ENCODE data around the gene BAG5.

The BAG5 gene

GRCh38 chr14:103563844-103564505 lies 1.5 kb upstream of the BAG5 start:
- no peak for DNase-seq (ENCODE audit: low read depth)

- no peak for DNase-seq (ENCODE audit: low read depth)
These were observed 766 bp upstream of the BAG5 start for GRCh38 chr14:103563226-103563620.

- no peak for DNase-seq (ENCODE audit: low read depth)
These were observed 353 bp downstream of the BAG5 start for GRCh38 chr14:103562179-103562428.

GRCh38 chr14:103561381-103562178 lies 877 bp downstream of the BAG5 start:
- DNase-seq (ENCODE audit: low read depth), result peak; percentile 35

GRCh38 chr14:103560691-103561090 lies 1.8 kb downstream of the BAG5 start:
- no peak for DNase-seq (ENCODE audit: low read depth)

GRCh38 chr14:103559766-103560165 lies 2.7 kb downstream of the BAG5 start:
- DNase-seq (ENCODE audit: low read depth), result no peak

GRCh38 chr14:103558071-103558882 lies 4.2 kb downstream of the BAG5 start:
- no peak for DNase-seq (ENCODE audit: low read depth)

GRCh38 chr14:103556946-103557758 lies 5.3 kb downstream of the BAG5 start:
- no peak for DNase-seq (ENCODE audit: low read depth)

- no peak for DNase-seq (ENCODE audit: low read depth)
These were observed 6.7 kb downstream of the BAG5 start for GRCh38 chr14:103555559-103556337.

GRCh38 chr14:103552846-103553210 lies 9.6 kb downstream of the BAG5 start:
- no peak for DNase-seq (ENCODE audit: low read depth)

- no peak for DNase-seq (ENCODE audit: low read depth)
These were observed 10.2 kb downstream of the BAG5 start for GRCh38 chr14:103552011-103552845.

GRCh38 chr14:103551338-103551762 lies 11.1 kb downstream of the BAG5 start:
- DNase-seq (ENCODE audit: low read depth), result no peak

GRCh38 chr14:103550451-103551337 lies 11.8 kb downstream of the BAG5 start:
- no peak for DNase-seq (ENCODE audit: low read depth)

- DNase-seq (ENCODE audit: low read depth), result no peak
These were observed 12.8 kb downstream of the BAG5 start for GRCh38 chr14:103549361-103550311.

- DNase-seq (ENCODE audit: low read depth), result no peak
These were observed 13.8 kb downstream of the BAG5 start for GRCh38 chr14:103548463-103549351.

- DNase-seq (ENCODE audit: low read depth), result no peak
These were observed 14.5 kb downstream of the BAG5 start for GRCh38 chr14:103547941-103548462.

GRCh38 chr14:103547455-103547940 lies 15.0 kb downstream of the BAG5 start:
- DNase-seq (ENCODE audit: low read depth), result no peak
